ENCODE data around the gene JCAD. TPM values are rescaled to one million over a fixed set of nuclear protein-coding genes. Genes with fewer than 3 reads are reported as not detected.

The JCAD gene
- total and polyA plus RNA-seq, 9 of the 15 experiments (the other 6 are each of a cell fraction or from before 2014, with no cell fraction given): not detected

GRCh38 chr10:30045961-30046360 is 13.4 kb downstream of the JCAD start (continued):
- TF ChIP-seq, protein P1, sequence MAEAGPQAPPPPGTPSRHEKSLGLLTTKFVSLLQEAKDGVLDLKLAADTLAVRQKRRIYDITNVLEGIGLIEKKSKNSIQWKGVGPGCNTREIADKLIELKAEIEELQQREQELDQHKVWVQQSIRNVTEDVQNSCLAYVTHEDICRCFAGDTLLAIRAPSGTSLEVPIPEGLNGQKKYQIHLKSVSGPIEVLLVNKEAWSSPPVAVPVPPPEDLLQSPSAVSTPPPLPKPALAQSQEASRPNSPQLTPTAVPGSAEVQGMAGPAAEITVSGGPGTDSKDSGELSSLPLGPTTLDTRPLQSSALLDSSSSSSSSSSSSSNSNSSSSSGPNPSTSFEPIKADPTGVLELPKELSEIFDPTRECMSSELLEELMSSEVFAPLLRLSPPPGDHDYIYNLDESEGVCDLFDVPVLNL (CRISPR knock-in tag; IDR thresholded peaks at IDR 0.05; ENCODE audit: low read depth): no peak

DNA sequence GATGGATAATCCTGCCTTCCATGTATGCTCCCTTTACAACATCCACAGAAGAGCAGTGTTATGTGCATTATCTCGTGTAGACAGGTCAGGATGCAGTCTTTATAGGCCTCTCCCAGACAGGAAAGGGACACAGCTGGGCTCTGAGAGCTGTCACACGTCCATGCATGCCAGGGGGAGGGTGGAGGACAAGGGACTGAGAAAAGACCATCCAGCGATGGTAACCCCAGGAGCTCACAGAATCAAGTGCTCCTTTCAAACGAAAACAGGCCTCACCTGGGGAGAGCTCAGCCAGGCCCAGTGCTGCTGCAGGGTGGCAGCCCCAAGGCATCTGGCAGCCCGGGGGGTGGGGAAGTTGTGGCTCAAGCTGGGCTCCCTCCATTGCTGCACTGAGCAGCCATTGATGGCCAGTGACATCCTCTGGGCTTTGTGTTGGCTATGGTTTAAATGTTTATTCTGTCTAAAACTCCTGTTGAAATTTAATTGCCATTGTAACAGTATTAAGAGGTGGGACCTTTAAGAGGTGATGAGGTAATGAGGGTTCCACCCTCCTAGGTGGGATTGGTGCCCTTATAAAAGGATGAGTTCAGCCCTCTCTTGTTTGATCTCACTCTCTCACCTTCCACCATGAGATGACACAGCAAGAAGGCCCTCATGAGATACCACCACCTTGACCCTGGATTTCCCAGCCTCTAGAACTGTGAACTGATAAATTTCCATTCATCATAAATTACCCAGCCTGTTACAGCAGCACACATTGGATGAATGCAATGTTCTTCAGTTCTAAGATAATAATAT is 15.7 kb downstream of the JCAD start:
- Histone ChIP-seq H3K9me1 (ENCODE audit: control insufficient read depth, insufficient read depth, low read length) (peaks cover 2% of the 10 kb centered on the region), H3K4me1 (replicated peaks in 1 of 2; ENCODE audit: control insufficient read depth in 2 of 2, insufficient read depth in 2 of 2, low read length in 2 of 2) (peaks cover 0 to 4% of the 10 kb centered on the region in 2 experiments; a peak in 1 of 5 replicates), H3K9ac (ENCODE audit: insufficient read depth in 1 of 2, low read depth in 2 of 2, low read length in 2 of 2) (no peak overlapping the region), H3K36me3 (ENCODE audit: control insufficient read depth, insufficient read depth, low read length) (no peaks in the 10 kb centered on the region), H3K9me3 (replicated peaks; ENCODE audit: control insufficient read depth, insufficient read depth, low read depth, low read length) (no peaks in the 10 kb centered on the region), H3K79me2 (ENCODE audit: control insufficient read depth, insufficient read depth, low read length) (no peaks in the 10 kb centered on the region), H3K27ac (ENCODE audit: extremely low read depth, low read depth, low read length) (no peak overlapping the region), H3K4me3 (no peak overlapping the region), H3K27me3 (ENCODE audit: control insufficient read depth in 2 of 2, insufficient read depth in 2 of 2, low read length in 2 of 2) (peaks cover 30 to 63% of the 10 kb centered on the region in 2 experiments), H3K4me2 (ENCODE audit: insufficient read depth, low read length) (no peak overlapping the region), H2AFZ (ENCODE audit: low read depth, low read length) (no peak overlapping the region), H4K20me1 (replicated peaks; ENCODE audit: control insufficient read depth, insufficient read depth, low read length) (peaks cover 3% of the 10 kb centered on the region; the same call in 1 of the 2 replicates)
- WGBS (ENCODE audit: insufficient coverage, low coverage, missing lambda C conversion rate): 2% methylated on average over 5 of the region's 5 CpGs
- FAIRE-seq (no peak), DNase-seq (ENCODE audit: extremely low read depth in 1 of 4, low spot score in 3 of 4) (no peak), ATAC-seq (no peak)
- intact Hi-C loops (cut with micrococcal nuclease) (no loop called here), in situ Hi-C loops (cut with MboI) (no loop called here)
- ChIA-PET CTCF (ENCODE audit: low intra/inter-chr PET ratio) (no interaction called here), POLR2A (no interaction called here)
- TF ChIP-seq HOXB6 (CRISPR knock-in tag; IDR thresholded peaks at IDR 0.05; ENCODE audit: borderline replicate concordance) (no peak), POU5F1 (IDR thresholded peaks at IDR 0.05; ENCODE audit: borderline replicate concordance, low read depth, low read length, partially characterized antibody) (no peak), BDP1 (IDR thresholded peaks at IDR 0.05; ENCODE audit: insufficient read depth, insufficient read length) (no peak), GABPA (tag; conservative IDR thresholded peaks at IDR 0.05; ENCODE audit: low read depth) (no peak), MBD2 (IDR thresholded peaks at IDR 0.05; ENCODE audit: borderline replicate concordance, low read depth) (no peak), BCL6 (CRISPR knock-in tag; IDR thresholded peaks at IDR 0.05) (no peak), CHAMP1 (IDR thresholded peaks at IDR 0.05) (no peak), ZNF143 (CRISPR knock-in tag; IDR thresholded peaks at IDR 0.05) (no peak), HEY1 (CRISPR knock-in tag; IDR thresholded peaks at IDR 0.05; ENCODE audit: borderline replicate concordance) (no peak), FOSL1 (tag; conservative IDR thresholded peaks at IDR 0.05) (no peak)
- TF ChIP-seq, protein P2, sequence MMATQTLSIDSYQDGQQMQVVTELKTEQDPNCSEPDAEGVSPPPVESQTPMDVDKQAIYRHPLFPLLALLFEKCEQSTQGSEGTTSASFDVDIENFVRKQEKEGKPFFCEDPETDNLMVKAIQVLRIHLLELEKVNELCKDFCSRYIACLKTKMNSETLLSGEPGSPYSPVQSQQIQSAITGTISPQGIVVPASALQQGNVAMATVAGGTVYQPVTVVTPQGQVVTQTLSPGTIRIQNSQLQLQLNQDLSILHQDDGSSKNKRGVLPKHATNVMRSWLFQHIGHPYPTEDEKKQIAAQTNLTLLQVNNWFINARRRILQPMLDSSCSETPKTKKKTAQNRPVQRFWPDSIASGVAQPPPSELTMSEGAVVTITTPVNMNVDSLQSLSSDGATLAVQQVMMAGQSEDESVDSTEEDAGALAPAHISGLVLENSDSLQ (IDR thresholded peaks at IDR 0.05): no peak
- no TSS peak for BruUV-seq (replicated peaks)

Data from K562 (cell line).